GM12878 (cell line): Measurements from ENCODE around the gene SLC38A3. TPM values are rescaled to one million over a fixed set of nuclear protein-coding genes. Genes with fewer than 3 reads are reported as not detected.

Experiments
- ATAC-seq: fragments of 200-7000 bp; cut with Tn5 transposase; 3 replicates; pipeline ENCODE4 v1.9.1; 2020; ENCODE audit warnings: mild to moderate bottlenecking, moderate library complexity
- BruUV-seq: library from RNA; stranded (reverse); fragments of 400-500 nt; replicated peaks from 2 replicates; lab custom pipeline; 2021; lab: Mats Ljungman, UMichigan
- CTCF ChIA-PET: fragments of 300-600 bp; sonication (Branson Sonifier 250); formaldehyde crosslinking; extraction: SDS; loops from one replicate; lab custom pipeline; 2021; ENCODE audit warnings: inconsistent platforms; lab: Yijun Ruan, JAX
- POLR2A ChIA-PET: fragments of 350-600 bp; formaldehyde crosslinking; extraction: SDS; loops from one replicate; lab custom pipeline; 2021; ENCODE audit warnings: inconsistent platforms; lab: Charles Lee
- RAD21 ChIA-PET: fragments of 300-600 bp; sonication (Branson Sonifier 250); formaldehyde crosslinking; loops from one replicate; lab custom pipeline; 2023; ENCODE audit warnings: antibody characterized with exemption; ENCODE audit not compliant: unreplicated experiment; lab: Charles Lee
- SMC1A ChIA-PET: fragments of 300-600 bp; sonication (Branson Sonifier 250); formaldehyde crosslinking; loops from one replicate; lab custom pipeline; 2023; ENCODE audit not compliant: unreplicated experiment, uncharacterized antibody; lab: Charles Lee
- DNase-seq: peaks from one replicate; pipeline ENCODE4 v3.0.0-alpha.2; 2011; ENCODE audit warnings: low read depth, low spot score
- FAIRE-seq: peaks from 3 replicates; lab custom pipeline; 2011; peaks lifted over from hg19 to GRCh38; lab: Jason Lieb, UNC
- H2AFZ ChIP-seq: 2 replicates; pipeline ENCODE4 v1.6.0; 2011; ENCODE audit warnings: low read depth, low read length, control low read depth; ENCODE audit not compliant: control insufficient read depth
- H3K27ac ChIP-seq: 2 replicates; pipeline ENCODE4 v1.5.1; 2011; ENCODE audit warnings: control low read depth; ENCODE audit not compliant: control insufficient read depth, insufficient read depth
- H3K27me3 ChIP-seq, 2 experiments: replicated peaks in 1 of 2; 2 replicates each; pipeline versions ENCODE4 v1.6.0 to v1.6.1; 2011; ENCODE audit warnings: low read length in 1 of 2; ENCODE audit not compliant: control insufficient read depth in 2 of 2, insufficient read depth in 2 of 2
- H3K36me3 ChIP-seq, 2 experiments: 2 replicates each; pipeline ENCODE4 v1.5.1; 2011; ENCODE audit warnings: low read length in 1 of 2; ENCODE audit not compliant: control insufficient read depth in 2 of 2, insufficient read depth in 2 of 2
- H3K4me1 ChIP-seq: 2 replicates; pipeline ENCODE4 v1.6.1; 2011; ENCODE audit warnings: mild to moderate bottlenecking, low read length, moderate library complexity, mixed read lengths; ENCODE audit not compliant: control insufficient read depth, insufficient read depth
- H3K4me2 ChIP-seq: 2 replicates; pipeline ENCODE4 v1.6.0; 2011; ENCODE audit warnings: control low read depth; ENCODE audit not compliant: control insufficient read depth, insufficient read depth
- H3K4me3 ChIP-seq: fragments of 200-600 bp; sonication (generic); 2 replicates; pipeline ENCODE4 v1.5.1; 2016
- H3K79me2 ChIP-seq: 2 replicates; pipeline ENCODE4 v1.6.0; 2011; ENCODE audit warnings: low read length; ENCODE audit not compliant: control insufficient read depth, insufficient read depth
- H3K9ac ChIP-seq: 2 replicates; pipeline ENCODE4 v1.8.0; 2011; ENCODE audit warnings: low read length, control low read depth, mixed read lengths; ENCODE audit not compliant: control insufficient read depth, insufficient read depth
- H3K9me3 ChIP-seq: replicated peaks from 3 replicates; pipeline ENCODE4 v1.5.1; 2011; ENCODE audit warnings: mild to moderate bottlenecking, low read length; ENCODE audit not compliant: control insufficient read depth, insufficient read depth
- H4K20me1 ChIP-seq: 2 replicates; pipeline ENCODE4 v1.6.0; 2011; ENCODE audit not compliant: control insufficient read depth, insufficient read depth
- EED ChIP-seq: sonication (generic); IDR thresholded peaks from 2 replicates; pipeline ENCODE4 v1.6.1; 2016; ENCODE audit warnings: antibody characterized with exemption, low read depth
- ETV6 ChIP-seq, 2 experiments: fragments of 450-650 bp in 1 of 2; IDR thresholded peaks in 1 of 2; conservative IDR thresholded peaks in 1 of 2; 2 replicates each; pipeline ENCODE4 v1.6.1; 2014; ENCODE audit warnings: antibody characterized with exemption in 1 of 2, borderline replicate concordance in 1 of 2, low read depth in 1 of 2, mild to moderate bottlenecking in 1 of 2, moderate library complexity in 1 of 2
- EZH2 ChIP-seq: IDR thresholded peaks from 2 replicates; pipeline ENCODE4 v1.6.1; 2012; ENCODE audit warnings: low read depth, mild to moderate bottlenecking, control low read depth, inconsistent platforms, low read length, borderline replicate concordance; ENCODE audit not compliant: control insufficient read depth
- IRF5 ChIP-seq: fragments of 450-650 bp; IDR thresholded peaks from 2 replicates; pipeline ENCODE4 v1.6.1; 2017; ENCODE audit warnings: borderline replicate concordance
- MAX ChIP-seq: IDR thresholded peaks from 2 replicates; pipeline ENCODE4 v1.6.1; 2012; ENCODE audit warnings: low read depth, low read length, improper control_type of control experiment
- POLR2AphosphoS5 ChIP-seq: IDR thresholded peaks from 2 replicates; pipeline ENCODE4 v1.6.1; 2011; ENCODE audit warnings: mild to moderate bottlenecking, low read length, inconsistent platforms
- RAD21 ChIP-seq: IDR thresholded peaks from 2 replicates; pipeline ENCODE4 v1.6.1; 2011; ENCODE audit warnings: mild to moderate bottlenecking, low read depth, low read length, moderate library complexity; ENCODE audit not compliant: insufficient read depth
- SUZ12 ChIP-seq: fragments of 200-600 bp; sonication (generic); IDR thresholded peaks from one replicate; pipeline ENCODE4 v1.6.1; 2018; ENCODE audit warnings: antibody characterized with exemption, mild to moderate bottlenecking; ENCODE audit not compliant: unreplicated experiment
- ZBTB4 ChIP-seq: fragments of 450-650 bp; formaldehyde crosslinking; IDR thresholded peaks from 2 replicates; pipeline ENCODE4 v1.4.0; 2022; ENCODE audit warnings: mild to moderate bottlenecking, moderate library complexity
- ZNF274 ChIP-seq: IDR thresholded peaks from one replicate; pipeline ENCODE4 v1.8.0; 2011; ENCODE audit not compliant: insufficient read length, insufficient read depth
- ZNF384 ChIP-seq: IDR thresholded peaks from 2 replicates; pipeline ENCODE4 v1.6.1; 2012; ENCODE audit warnings: low read depth, mild to moderate bottlenecking, low read length, improper control_type of control experiment, borderline replicate concordance
- WGBS: methylation state at CpG from one replicate; pipeline ENCODE4 v1.1.6; 2016; ENCODE audit warnings: low lambda C conversion rate; ENCODE audit not compliant: insufficient replicate concordance, insufficient coverage; ENCODE audit errors: missing lambda C conversion rate; 5-methylcytosine and 5-hydroxymethylcytosine counted together
- in situ Hi-C: fragments of 300-500 bp; cut with MboI; formaldehyde crosslinking; loops from 9 replicates; pipeline ENCODE4 v1.14.3; 2018; ENCODE audit warnings: mixed read lengths
- intact Hi-C: fragments of 100-400 bp; cut with micrococcal nuclease; formaldehyde crosslinking; loops from one replicate; pipeline ENCODE4 v1.14.2; 2022; ENCODE audit not compliant: unreplicated experiment
- polyA plus RNA-seq, 11 experiments: library from polyadenylated mRNA; depleted of rRNA in 4 of 11; unstranded in 6 of 11; stranded (reverse) in 5 of 11; fragments of >200 nt; fragmentation: Nextera tagmentation in 4 of 11; fragmentation: Illumina TruSeq in 1 of 11; extraction: Ambion mirVana in 4 of 11; extraction: Trizol in 1 of 11; gene quantifications; 1 replicate in 1 of 11; 2 replicates in 10 of 11; pipeline versions ENCODE4 v1.2.1 to v1.2.3, GENCODE V29; 2011 to 2016; ENCODE audit warnings: inconsistent platforms in 2 of 11, missing spikeins in 2 of 11, low read depth in 1 of 11
- total RNA-seq, 4 experiments: library from RNA; depleted of rRNA in 3 of 4; stranded (reverse); fragments of >200 nt in 3 of 4; fragmentation: Illumina TruSeq in 1 of 4; extraction: Trizol in 1 of 4; gene quantifications; 2 replicates each; pipeline versions ENCODE4 v1.2.1 to v1.2.3, GENCODE V29; 2013 to 2021

SLC38A3 gene
- total and polyA plus RNA-seq, 10 of the 15 experiments (the other 5 are each of a cell fraction or from before 2014, with no cell fraction given), result 0.14 TPM; not detected in 9

- Histone ChIP-seq H3K36me3 (no peaks in the 10 kb centered on the region), H3K9me3 (no peaks in the 10 kb centered on the region), H3K4me1 (peaks cover 13% of the 10 kb centered on the region), H3K79me2 (no peaks in the 10 kb centered on the region), H3K4me2 (no peak overlapping the region), H3K27ac (no peak overlapping the region), H2AFZ (no peak overlapping the region), H4K20me1 (no peaks in the 10 kb centered on the region), H3K27me3 (peaks cover 0 to 4% of the 10 kb centered on the region in 2 experiments; a peak in 1 of 4 replicates), H3K4me3 (no peak overlapping the region), H3K9ac (no peak overlapping the region)
- no peak for ATAC-seq
- WGBS, result 50% methylated on average over 5 of the region's 7 CpGs
- ChIA-PET CTCF (interaction anchor here (1.0 to 1.1 kb wide), 2 partner anchors 18 to 70 kb away, joined by 3 to 4 read pairs; no protein-coding TSS in a partner anchor), POLR2A (no interaction called here), SMC1A (no interaction called here), RAD21 (interaction anchor here (1.7 kb wide), 1 partner anchor 18 kb away, joined by 5 read pairs; no protein-coding TSS in a partner anchor)
- no peak for DNase-seq
- BruUV-seq, result no TSS peak
- FAIRE-seq, result no peak
- intact Hi-C loops (no loop called here), in situ Hi-C loops (no loop called here)
- TF ChIP-seq EED (no peak), ZBTB4 (CRISPR knock-in tag) (no peak), POLR2AphosphoS5 (no peak), EZH2 (no peak), ZNF274 (no peak), RAD21 (no peak), IRF5 (no peak), ETV6 (conservative IDR thresholded peaks at IDR 0.05 in 1 of 2, IDR thresholded peaks at IDR 0.05 in 1 of 2; ENCODE audit: borderline replicate concordance in 1 of 2, low read depth in 1 of 2) (no peak), SUZ12 (no peak), MAX (no peak), ZNF384 (no peak)
Measured at GRCh38 chr3:50264383-50264963, 59.4 kb downstream of the SLC38A3 start.
